GM21526 (cell line): Measurements from ENCODE around the gene SNTB2.

Experiments
- ATAC-seq: cut with Tn5 transposase; IDR thresholded peaks from one replicate; pipeline ENCODE4 v1.9.1; 2021; ENCODE audit warnings: moderate library complexity; ENCODE audit not compliant: unreplicated experiment, low FRiP score

SNTB2 gene

GRCh38 chr16:69313469-69313868, 126.5 kb downstream of the SNTB2 start:
- no peak for ATAC-seq

- ATAC-seq, result no peak
Measured at GRCh38 chr16:69314534-69314933, 127.6 kb downstream of the SNTB2 start.

- no peak for ATAC-seq
Measured at GRCh38 chr16:69315486-69316311, 128.7 kb downstream of the SNTB2 start.

- ATAC-seq, result no peak
Measured at GRCh38 chr16:69316595-69317034, 129.7 kb downstream of the SNTB2 start.

GRCh38 chr16:69318177-69318910, 131.4 kb downstream of the SNTB2 start:
- no peak for ATAC-seq

GRCh38 chr16:69318911-69319289, 131.9 kb downstream of the SNTB2 start:
- ATAC-seq, result no peak

- no peak for ATAC-seq
Measured at GRCh38 chr16:69319381-69319780, 132.4 kb downstream of the SNTB2 start.

- ATAC-seq, result no peak
Measured at GRCh38 chr16:69319826-69320739, 133.1 kb downstream of the SNTB2 start.

- no peak for ATAC-seq
Measured at GRCh38 chr16:69320740-69321073, 133.7 kb downstream of the SNTB2 start.

GRCh38 chr16:69321080-69321479, 134.1 kb downstream of the SNTB2 start:
- no peak for ATAC-seq

- no peak for ATAC-seq
Measured at GRCh38 chr16:69322343-69322742, 135.4 kb downstream of the SNTB2 start.

- no peak for ATAC-seq
Measured at GRCh38 chr16:69323415-69323814, 136.5 kb downstream of the SNTB2 start.

- ATAC-seq, result no peak
Measured at GRCh38 chr16:69324013-69324531, 137.1 kb downstream of the SNTB2 start.

GRCh38 chr16:69324585-69325253, 137.8 kb downstream of the SNTB2 start:
- no peak for ATAC-seq

GRCh38 chr16:69325784-69326171, 138.8 kb downstream of the SNTB2 start:
- no peak for ATAC-seq

GRCh38 chr16:69326172-69326873, 139.4 kb downstream of the SNTB2 start:
- ATAC-seq, result no peak

GRCh38 chr16:69327585-69328310, 140.8 kb downstream of the SNTB2 start:
- ATAC-seq, result no peak

GRCh38 chr16:69328854-69329316, 141.9 kb downstream of the SNTB2 start:
- no peak for ATAC-seq
